Measurements from ENCODE around the gene BCKDHA. TPM values are rescaled to one million over a fixed set of nuclear protein-coding genes. Genes with fewer than 3 reads are reported as not detected.

Gene BCKDHA
- total and polyA plus RNA-seq, 9 of the 15 experiments (the other 6 are each of a cell fraction or from before 2014, with no cell fraction given) = 4.5 to 52.5 (median 14.1) TPM

DNA sequence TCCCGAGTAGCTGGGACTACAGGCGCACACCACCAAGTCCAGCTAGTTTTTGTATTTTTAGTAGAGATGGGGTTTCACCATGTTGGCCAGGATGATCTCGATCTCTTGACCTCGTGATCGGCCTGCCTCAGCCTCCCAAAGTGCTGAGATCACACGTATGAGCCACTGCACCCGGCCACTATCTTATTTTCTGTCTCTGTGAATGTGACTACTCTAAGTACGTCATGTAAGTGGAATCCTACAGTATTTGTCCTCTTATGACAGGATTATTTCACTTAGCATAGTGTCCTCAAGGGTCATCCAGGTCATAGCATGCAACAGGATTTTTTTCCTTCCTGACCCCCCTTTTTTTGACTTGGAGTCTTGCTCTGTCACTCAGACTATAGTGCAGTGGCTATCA is 26.1 kb upstream of the BCKDHA start:
- DNase-seq (ENCODE audit: extremely low read depth in 1 of 4, low spot score in 3 of 4) = no peak
- H3K27me3 ChIP-seq (ENCODE audit: control insufficient read depth in 2 of 2, insufficient read depth in 2 of 2, low read length in 2 of 2) = no peaks in the 10 kb centered on the region
- TF ChIP-seq BMI1 (IDR thresholded peaks at IDR 0.05; ENCODE audit: low read length) = no peak
- TF ChIP-seq GABPB1 (CRISPR knock-in tag; IDR thresholded peaks at IDR 0.05) = no peak
- TF ChIP-seq HNRNPUL1 (IDR thresholded peaks at IDR 0.05; ENCODE audit: low read length) = no peak
- no peak for TF ChIP-seq SRF (CRISPR knock-in tag; IDR thresholded peaks at IDR 0.05)
- no peak for TF ChIP-seq ZNF436 (CRISPR knock-in tag; IDR thresholded peaks at IDR 0.05)
- TF ChIP-seq MBD1 (CRISPR knock-in tag; IDR thresholded peaks at IDR 0.05) = no peak
- no peak for TF ChIP-seq HDAC8 (tag; IDR thresholded peaks at IDR 0.05)
- no peak for TF ChIP-seq HNRNPLL (IDR thresholded peaks at IDR 0.05; ENCODE audit: low read depth, low read length, poor library complexity, severe bottlenecking)
- no peak for TF ChIP-seq TEAD4 (IDR thresholded peaks at IDR 0.05; ENCODE audit: low read length)
- TF ChIP-seq TEAD4 (CRISPR knock-in tag; IDR thresholded peaks at IDR 0.05; ENCODE audit: borderline replicate concordance) = no peak
- WGBS (ENCODE audit: insufficient coverage, low coverage, missing lambda C conversion rate) = 88% methylated on average over 8 of the region's 8 CpGs
- no peak for ATAC-seq
- H3K9me1 ChIP-seq (ENCODE audit: control insufficient read depth, insufficient read depth, low read length) = no peaks in the 10 kb centered on the region
- no peak overlapping the region for H3K9ac ChIP-seq (ENCODE audit: insufficient read depth in 1 of 2, low read depth in 2 of 2, low read length in 2 of 2)
- BruUV-seq (replicated peaks) = no TSS peak
- peaks cover 24% of the 10 kb centered on the region for H3K79me2 ChIP-seq (ENCODE audit: control insufficient read depth, insufficient read depth, low read length)
- H3K36me3 ChIP-seq (ENCODE audit: control insufficient read depth, insufficient read depth, low read length) = no peaks in the 10 kb centered on the region
- H2AFZ ChIP-seq (ENCODE audit: low read depth, low read length) = no peak overlapping the region
- peaks cover 18 to 41% of the 10 kb centered on the region in 2 experiments for H3K4me1 ChIP-seq (replicated peaks in 1 of 2; ENCODE audit: control insufficient read depth in 2 of 2, insufficient read depth in 2 of 2, low read length in 2 of 2)
- no peak for FAIRE-seq
- ChIA-PET CTCF (ENCODE audit: low intra/inter-chr PET ratio) (no interaction called here), POLR2A (no interaction called here)
- intact Hi-C loops (cut with micrococcal nuclease) (no loop called here), in situ Hi-C loops (cut with MboI) (no loop called here)
- H4K20me1 ChIP-seq (replicated peaks; ENCODE audit: control insufficient read depth, insufficient read depth, low read length) = no peaks in the 10 kb centered on the region
- no peaks in the 10 kb centered on the region for H3K9me3 ChIP-seq (replicated peaks; ENCODE audit: control insufficient read depth, insufficient read depth, low read depth, low read length)
- H3K4me2 ChIP-seq (ENCODE audit: insufficient read depth, low read length) = no peak overlapping the region
- no peak overlapping the region for H3K27ac ChIP-seq (ENCODE audit: extremely low read depth, low read depth, low read length)
- no peak overlapping the region for H3K4me3 ChIP-seq

All from K562 (cell line).